GM21737 (cell line): ENCODE measurements around the gene SMPDL3A.

Source experiments
- ATAC-seq: cut with Tn5 transposase; IDR thresholded peaks from one replicate; pipeline ENCODE4 v1.9.1; 2021; ENCODE audit warnings: mild to moderate bottlenecking, moderate library complexity; ENCODE audit not compliant: unreplicated experiment

Gene SMPDL3A

DNA sequence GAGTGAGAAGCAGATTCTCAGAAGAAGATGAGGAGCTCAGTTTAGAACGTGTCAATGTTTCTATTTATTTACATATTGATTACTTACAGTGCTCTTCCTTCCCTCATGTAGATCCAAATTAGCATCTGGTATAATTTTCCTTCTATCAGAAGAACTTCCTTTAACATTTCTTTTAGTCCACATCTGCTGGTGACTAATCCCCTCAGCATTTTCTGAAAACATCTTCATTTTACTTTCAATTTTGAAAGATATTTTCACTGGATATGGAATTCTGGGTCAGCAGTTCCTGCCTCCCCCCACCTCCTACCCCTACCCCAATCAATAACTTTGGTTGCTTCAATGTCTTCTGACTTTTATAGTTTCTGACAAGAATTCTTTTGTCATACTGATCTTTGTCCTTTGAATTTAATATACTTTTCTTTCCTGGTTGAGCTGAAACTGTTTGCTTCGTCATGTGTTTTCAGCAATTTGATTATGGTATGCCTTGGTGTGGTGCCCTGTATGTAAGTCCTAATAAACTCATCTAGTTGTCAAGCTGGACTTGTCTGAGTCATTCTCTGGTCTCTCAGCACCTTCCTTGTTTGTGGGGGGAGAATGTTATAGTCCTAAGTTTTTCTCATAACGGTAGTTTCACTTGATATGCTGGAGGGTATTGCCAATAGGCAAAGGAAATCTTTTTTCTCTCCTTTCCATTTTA is 57.0 kb downstream of the SMPDL3A start:
- ATAC-seq = no peak

DNA sequence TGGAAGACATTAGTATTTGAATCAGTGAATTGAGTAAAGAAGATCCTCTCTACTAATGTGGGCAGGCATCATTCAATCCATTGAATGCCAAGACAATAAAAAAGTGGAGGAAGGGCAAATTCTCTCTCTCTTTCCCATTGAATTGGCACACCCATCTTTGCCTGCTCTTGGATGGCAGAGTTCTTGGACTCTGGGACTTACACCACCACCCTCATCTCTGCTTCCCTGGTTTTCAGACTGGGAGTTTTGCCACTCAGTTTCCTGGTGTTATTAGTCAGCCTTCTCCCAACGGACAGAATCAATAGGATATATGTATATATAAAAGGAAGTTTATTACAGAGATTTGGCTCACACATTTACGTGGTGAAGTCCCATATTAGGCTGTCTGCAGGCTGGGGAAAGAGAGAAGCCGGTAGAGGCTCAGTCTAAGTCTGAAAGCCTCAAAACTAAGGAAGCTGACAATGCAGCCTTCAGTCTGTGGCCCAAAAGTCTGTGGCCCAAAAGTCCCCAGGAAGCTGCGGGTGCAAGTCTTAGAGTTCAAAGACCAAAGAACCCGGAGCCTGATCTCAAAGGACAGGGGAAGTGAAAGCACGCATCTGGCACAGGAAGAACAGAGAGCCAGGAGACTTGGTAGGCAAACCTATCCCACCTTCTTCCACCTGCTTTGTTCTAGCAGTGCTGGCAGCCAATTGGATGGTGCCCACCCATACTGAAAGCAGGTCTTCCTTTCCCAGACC is 64.4 kb downstream of the SMPDL3A start:
- no peak for ATAC-seq
